Esophagus squamous epithelium (tissue), 4 donors: ENCODE measurements around the gene RAPGEF5.

Source experiments
- CTCF ChIP-seq, 6 experiments: fragments of 450-650 bp in 4 of 6; fragments of 200-600 bp in 2 of 6; sonication (generic) in 2 of 6; IDR thresholded peaks; one replicate each; pipeline ENCODE4 v1.5.1; 2016 to 2019; ENCODE audit warnings: antibody characterized with exemption in 6 of 6, mild to moderate bottlenecking in 4 of 6, moderate library complexity in 4 of 6
- POLR2A ChIP-seq, 4 donors: fragments of 450-650 bp; IDR thresholded peaks; one replicate each; pipeline ENCODE4 v1.6.1; 2017; ENCODE audit warnings: antibody characterized with exemption in 4 of 4, mild to moderate bottlenecking in 4 of 4, moderate library complexity in 3 of 4

DNA sequence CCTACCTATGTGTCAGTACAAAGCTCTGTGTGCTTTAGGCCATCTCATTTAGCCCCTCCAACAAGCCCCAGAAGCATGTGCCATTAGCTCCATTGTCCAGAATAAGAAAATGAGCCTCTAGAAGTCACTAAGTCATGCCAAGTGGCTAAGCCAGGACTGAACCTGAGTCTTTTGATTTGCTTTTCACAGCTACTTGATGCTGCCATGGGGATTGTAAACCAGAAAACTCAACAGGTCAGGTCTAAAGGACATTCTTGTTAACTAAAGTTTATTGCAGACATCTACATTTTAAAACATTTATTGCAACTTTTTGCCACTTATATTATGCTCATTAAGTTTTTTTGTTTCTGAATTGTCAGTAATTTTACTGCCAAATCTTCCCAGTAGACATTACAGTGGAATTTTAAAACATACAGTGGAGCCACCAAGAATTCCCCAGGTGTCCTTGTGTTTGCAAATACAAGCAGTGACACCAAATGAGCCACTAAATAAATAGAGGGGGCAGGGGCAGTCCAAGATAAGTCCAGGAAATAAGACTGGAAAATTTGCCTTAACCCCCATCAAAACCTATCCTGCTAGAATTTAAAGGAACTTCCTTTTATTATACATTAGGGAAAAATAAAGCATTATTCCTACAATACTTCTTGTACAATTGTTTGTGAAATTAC lies 115.9 kb downstream of the RAPGEF5 start:
- TF ChIP-seq CTCF (IDR thresholded peaks at IDR 0.05) (no peak), POLR2A (IDR thresholded peaks at IDR 0.05) (no peak)
